H1 (cell line): ENCODE data around the gene GALNTL6. TPM values are rescaled to one million over a fixed set of nuclear protein-coding genes. Genes with fewer than 3 reads are reported as not detected.

Experiments
- CTCF ChIA-PET: fragments of 300-600 bp; sonication (Branson Sonifier 250); formaldehyde crosslinking; loops from one replicate; lab custom pipeline; 2021; ENCODE audit not compliant: partially characterized antibody; lab: Charles Lee
- POLR2A ChIA-PET: fragments of 300-600 bp; sonication (Branson Sonifier 250); formaldehyde crosslinking; loops from one replicate; lab custom pipeline; 2021; ENCODE audit warnings: inconsistent platforms; ENCODE audit not compliant: partially characterized antibody; lab: Charles Lee
- DNase-seq, 2 experiments: peaks; one replicate each; pipeline versions ENCODE4 v3.0.0 to v3.0.0-alpha.2; 2010 to 2022; ENCODE audit warnings: low spot score in 2 of 2, low read depth in 1 of 2, mixed read lengths in 1 of 2
- FAIRE-seq: peaks from 2 replicates; lab custom pipeline; 2011; peaks lifted over from hg19 to GRCh38; lab: Jason Lieb, UNC
- H2AFZ ChIP-seq: 2 replicates; pipeline ENCODE4 v1.8.1; 2012; ENCODE audit warnings: low read length, inconsistent platforms
- H2AK5ac ChIP-seq: 2 replicates; pipeline ENCODE4 v1.6.1; 2013; ENCODE audit warnings: low read depth, low read length
- H2BK120ac ChIP-seq: replicated peaks from 2 replicates; pipeline ENCODE3; 2013; ENCODE audit warnings: low read depth, low read length, inconsistent platforms
- H2BK12ac ChIP-seq: 2 replicates; pipeline ENCODE4 v1.6.1; 2013; ENCODE audit warnings: low read depth, low read length
- H2BK15ac ChIP-seq: 2 replicates; pipeline ENCODE4 v1.6.1; 2013; ENCODE audit warnings: low read length
- H2BK20ac ChIP-seq: 2 replicates; pipeline ENCODE4 v1.6.1; 2013; ENCODE audit warnings: low read length
- H2BK5ac ChIP-seq: 2 replicates; pipeline ENCODE4 v1.6.1; 2013; ENCODE audit warnings: low read depth, low read length
- H3K14ac ChIP-seq: 2 replicates; pipeline ENCODE4 v1.6.1; 2013; ENCODE audit warnings: inconsistent platforms; ENCODE audit not compliant: insufficient read length
- H3K18ac ChIP-seq: 2 replicates; pipeline ENCODE4 v1.6.1; 2013; ENCODE audit warnings: low read length; ENCODE audit errors: extremely low read depth
- H3K23ac ChIP-seq: 2 replicates; pipeline ENCODE4 v1.6.1; 2013; ENCODE audit warnings: inconsistent platforms; ENCODE audit not compliant: insufficient read length
- H3K23me2 ChIP-seq: 2 replicates; pipeline ENCODE4 v1.6.1; 2013; ENCODE audit warnings: low read depth, low read length
- H3K27ac ChIP-seq: 2 replicates; pipeline ENCODE4 v1.6.1; 2011; ENCODE audit warnings: low read depth, low read length, inconsistent platforms
- H3K27me3 ChIP-seq, 4 experiments: replicated peaks in 1 of 4; 1 replicate in 1 of 4; 2 replicates in 3 of 4; pipeline versions ENCODE4 v1.6.1 to v1.8.1; 2011 to 2013; ENCODE audit warnings: low read length in 3 of 4, mild to moderate bottlenecking in 3 of 4, inconsistent platforms in 2 of 4, mixed read lengths in 2 of 4, moderate library complexity in 1 of 4; ENCODE audit not compliant: control insufficient read depth in 3 of 4, insufficient read depth in 3 of 4; ENCODE audit errors: extremely low read depth in 1 of 4
- H3K36me3 ChIP-seq, 4 experiments: 2 replicates each; pipeline versions ENCODE4 v1.6.1 to v1.8.1; 2011 to 2013; ENCODE audit warnings: mild to moderate bottlenecking in 4 of 4, low read length in 3 of 4, moderate library complexity in 2 of 4, control low read depth in 1 of 4, inconsistent platforms in 1 of 4; ENCODE audit not compliant: insufficient read depth in 4 of 4, control insufficient read depth in 2 of 4
- H3K4ac ChIP-seq: replicated peaks from 2 replicates; pipeline ENCODE3; 2013; ENCODE audit warnings: low read length, low read depth, mixed read lengths, inconsistent platforms; ENCODE audit not compliant: insufficient read length
- H3K4me1 ChIP-seq, 4 experiments: replicated peaks in 1 of 4; 1 replicate in 1 of 4; 2 replicates in 3 of 4; pipeline versions ENCODE4 v1.6.1 to v1.8.1; 2011 to 2013; ENCODE audit warnings: low read length in 3 of 4, inconsistent platforms in 2 of 4, mixed read lengths in 1 of 4; ENCODE audit not compliant: insufficient read depth in 4 of 4, control insufficient read depth in 3 of 4
- H3K4me2 ChIP-seq, 2 experiments: 2 replicates each; pipeline versions ENCODE4 v1.6.1 to v1.8.1; 2011 to 2013; ENCODE audit warnings: low read depth in 2 of 2, low read length in 2 of 2, control low read depth in 1 of 2, inconsistent platforms in 1 of 2, mild to moderate bottlenecking in 1 of 2; ENCODE audit not compliant: insufficient read depth in 1 of 2
- H3K4me3 ChIP-seq, 4 experiments: fragments of 200-600, 300-600 bp in 1 of 4; sonication (generic), shearing (Covaris generic), sonication (Bioruptor Twin) in 1 of 4; 2 replicates each; pipeline versions ENCODE4 v1.5.1 to v1.8.1; 2011 to 2016; ENCODE audit warnings: low read length in 4 of 4, low read depth in 3 of 4, control low read depth in 2 of 4, inconsistent platforms in 2 of 4, mild to moderate bottlenecking in 2 of 4, mixed read lengths in 1 of 4, moderate library complexity in 1 of 4; ENCODE audit not compliant: insufficient read depth in 2 of 4; ENCODE audit errors: extremely low read depth in 1 of 4
- H3K56ac ChIP-seq: replicated peaks from 2 replicates; pipeline ENCODE3; 2013; ENCODE audit warnings: low read depth, mild to moderate bottlenecking, mixed read lengths, low read length, inconsistent platforms; ENCODE audit not compliant: insufficient read length
- H3K79me1 ChIP-seq: 2 replicates; pipeline ENCODE4 v1.6.1; 2013; ENCODE audit warnings: low read depth, low read length, control low read depth
- H3K79me2 ChIP-seq, 2 experiments: 2 replicates each; pipeline versions ENCODE4 v1.6.1 to v1.8.1; 2012 to 2013; ENCODE audit warnings: low read length in 2 of 2, mild to moderate bottlenecking in 2 of 2, inconsistent platforms in 1 of 2; ENCODE audit not compliant: insufficient read depth in 2 of 2, control insufficient read depth in 1 of 2
- H3K9ac ChIP-seq, 4 experiments: replicated peaks in 1 of 4; 1 replicate in 1 of 4; 2 replicates in 3 of 4; pipeline versions ENCODE4 v1.6.1 to v1.8.1; 2011 to 2013; ENCODE audit warnings: low read depth in 3 of 4, low read length in 3 of 4, control low read depth in 2 of 4, mild to moderate bottlenecking in 2 of 4, moderate library complexity in 2 of 4, inconsistent platforms in 1 of 4; ENCODE audit errors: extremely low read depth in 1 of 4
- H3K9me3 ChIP-seq, 2 experiments: 2 replicates each; pipeline versions ENCODE4 v1.6.1 to v1.8.1; 2012 to 2013; ENCODE audit warnings: mild to moderate bottlenecking in 2 of 2, moderate library complexity in 2 of 2, control low read depth in 1 of 2, inconsistent platforms in 1 of 2, low read depth in 1 of 2, low read length in 1 of 2, mixed read lengths in 1 of 2; ENCODE audit not compliant: insufficient read depth in 2 of 2
- H4K20me1 ChIP-seq, 2 experiments: replicated peaks in 1 of 2; 2 replicates each; pipeline versions ENCODE3 to v1.8.1; 2011 to 2013; ENCODE audit warnings: inconsistent platforms in 2 of 2, low read length in 2 of 2, mild to moderate bottlenecking in 1 of 2; ENCODE audit not compliant: insufficient read depth in 2 of 2, control insufficient read depth in 1 of 2
- H4K5ac ChIP-seq: 2 replicates; pipeline ENCODE4 v1.6.1; 2013; ENCODE audit warnings: low read length, low read depth, mixed read lengths, inconsistent platforms; ENCODE audit not compliant: insufficient read length
- H4K8ac ChIP-seq: 2 replicates; pipeline ENCODE4 v1.8.0; 2013; ENCODE audit warnings: mild to moderate bottlenecking, moderate library complexity, low read length, inconsistent platforms; ENCODE audit not compliant: insufficient read depth; ENCODE audit errors: extremely low read depth
- H4K91ac ChIP-seq: replicated peaks from 2 replicates; pipeline ENCODE3; 2013; ENCODE audit warnings: low read length, mixed read lengths, inconsistent platforms; ENCODE audit not compliant: insufficient read length
- EZH2 ChIP-seq: fragments of 200-600 bp; sonication (generic); IDR thresholded peaks from 2 replicates; pipeline ENCODE4 v1.7.1; 2012; ENCODE audit warnings: low read depth, mild to moderate bottlenecking, moderate library complexity, low read length, inconsistent platforms; ENCODE audit not compliant: severe bottlenecking
- JUN ChIP-seq: IDR thresholded peaks from 2 replicates; pipeline ENCODE4 v1.6.1; 2011; ENCODE audit warnings: low read depth, mild to moderate bottlenecking, improper control_type of control experiment, low read length
- RXRA ChIP-seq: IDR thresholded peaks from 2 replicates; pipeline ENCODE4 v1.6.1; 2011; ENCODE audit warnings: low read depth, mild to moderate bottlenecking, low read length, moderate library complexity; ENCODE audit not compliant: insufficient read depth
- SIRT6 ChIP-seq: IDR thresholded peaks from one replicate; pipeline ENCODE4 v1.7.1; 2012; ENCODE audit warnings: low read length, inconsistent platforms
- WGBS, 2 experiments: shearing (Covaris generic) in 1 of 2; methylation state at CpG; one replicate each; pipeline versions ENCODE4 v1.1.6 to v1.1.7; 2013 to 2015; ENCODE audit warnings: low lambda C conversion rate in 2 of 2, mixed read lengths in 2 of 2, inconsistent platforms in 1 of 2, low coverage in 1 of 2, missing lambda C conversion rate in 1 of 2; ENCODE audit not compliant: insufficient replicate concordance in 2 of 2, insufficient coverage in 1 of 2, insufficient read length in 1 of 2; ENCODE audit errors: extremely low coverage in 1 of 2, missing lambda C conversion rate in 1 of 2; 5-methylcytosine and 5-hydroxymethylcytosine counted together
- polyA plus RNA-seq, 7 experiments: library from polyadenylated mRNA; depleted of rRNA in 3 of 7; stranded (reverse) in 5 of 7; unstranded in 2 of 7; fragments of >200 nt in 5 of 7; fragments of 200-250 nt in 2 of 7; gene quantifications; 1 replicate in 5 of 7; 2 replicates in 1 of 7; 4 replicates in 1 of 7; pipeline versions ENCODE4 v1.2.1 to v1.2.3, GENCODE V29; 2011 to 2013; ENCODE audit warnings: missing spikeins in 2 of 7, mixed read lengths in 2 of 7
- total RNA-seq: library from RNA; stranded (reverse); fragmentation: NEBNext Ultra II Directional; extraction: Animal tissue kit (Norgen Biotek cat#: 25700); gene quantifications from 2 replicates; pipeline ENCODE4 v1.2.1, GENCODE V29; 2021

The GALNTL6 gene
- total and polyA plus RNA-seq, 2 of the 8 experiments (the other 6 are each of a cell fraction or from before 2014, with no cell fraction given) = 0.03 to 0.32 TPM

GRCh38 chr4:171962110-171962509, 148.9 kb downstream of the GALNTL6 start:
- Histone ChIP-seq H2BK12ac (no peak overlapping the region), H4K91ac (no peak overlapping the region), H3K56ac (no peak overlapping the region), H4K8ac (no peak overlapping the region), H2BK5ac (no peak overlapping the region), H3K4ac (no peak overlapping the region), H2BK120ac (no peak overlapping the region), H3K9ac (no peak overlapping the region), H3K14ac (no peak overlapping the region), H2AK5ac (no peak overlapping the region), H3K79me2 (no peaks in the 10 kb centered on the region), H3K36me3 (no peaks in the 10 kb centered on the region), H3K18ac (no peak overlapping the region), H2BK20ac (no peak overlapping the region), H2AFZ (no peak overlapping the region), H3K4me2 (no peak overlapping the region), H3K23ac (no peak overlapping the region), H3K79me1 (no peaks in the 10 kb centered on the region), H3K4me1 (no peaks in the 10 kb centered on the region), H2BK15ac (no peak overlapping the region), H3K4me3 (no peak overlapping the region), H3K27me3 (no peaks in the 10 kb centered on the region), H4K5ac (no peak overlapping the region), H4K20me1 (no peaks in the 10 kb centered on the region), H3K23me2 (no peaks in the 10 kb centered on the region), H3K27ac (no peak overlapping the region), H3K9me3 (no peaks in the 10 kb centered on the region)
- FAIRE-seq (no peak), DNase-seq (no peak)
- 93% methylated on average over 5 of the region's 5 CpGs; no CpG with 5 or more reads in 1 of the 2 experiments for WGBS, 2 experiments
- ChIA-PET CTCF (no interaction called here), POLR2A (no interaction called here)
- TF ChIP-seq RXRA = no peak
- TF ChIP-seq SIRT6 = no peak
- TF ChIP-seq EZH2 = no peak
- no peak for TF ChIP-seq JUN
